GM23248 (cell line): ENCODE measurements around the gene CEP97.

ENCODE experiments used
- EZH2 ChIP-seq: fragments of 200-600 bp; sonication (generic); IDR thresholded peaks from 2 replicates; pipeline ENCODE4 v1.6.1; 2018; ENCODE audit warnings: antibody characterized with exemption, mild to moderate bottlenecking; ENCODE audit not compliant: insufficient read depth, poor library complexity, severe bottlenecking
- EZH2phosphoT487 ChIP-seq: fragments of 200-600 bp; sonication (generic); IDR thresholded peaks from 2 replicates; pipeline ENCODE4 v1.6.1; 2018; ENCODE audit warnings: antibody characterized with exemption, moderate library complexity, mild to moderate bottlenecking, low read depth; ENCODE audit not compliant: insufficient read depth

GRCh38 chr3:101744811-101745210 is 20.4 kb downstream of the CEP97 start:
- no peak for TF ChIP-seq EZH2
- TF ChIP-seq EZH2phosphoT487: no peak
